Measurements from ENCODE around the gene ACTN2. TPM values are rescaled to one million over a fixed set of nuclear protein-coding genes. Genes with fewer than 3 reads are reported as not detected.

Gene ACTN2
- total RNA-seq, 6 donors from 2014 or later: 1.4 to 11.5 (median 2.3) TPM

- Histone ChIP-seq H3K27me3 (no peaks in the 10 kb centered on the region), H3K9me3 (no peaks in the 10 kb centered on the region), H3K4me1 (no peaks in the 10 kb centered on the region), H3K36me3 (no peaks in the 10 kb centered on the region), H3K27ac (no peak overlapping the region), H3K4me3 (no peak overlapping the region)
- TF ChIP-seq EP300 (IDR thresholded peaks at IDR 0.05) (no peak), POLR2AphosphoS5 (IDR thresholded peaks at IDR 0.05) (no peak), POLR2A (IDR thresholded peaks at IDR 0.05) (no peak), CTCF (IDR thresholded peaks at IDR 0.05) (no peak)
- ATAC-seq (ENCODE audit: low FRiP score in 2 of 2) (no peak), DNase-seq (no peak)
- 84 to 85% methylated on average over 12 to 14 of the region's 14 CpGs for WGBS, 2 donors
These were observed 67.7 kb downstream of the ACTN2 start for GRCh38 chr1:236753964-236754363.

GRCh38 chr1:236754525-236755210 lies 68.4 kb downstream of the ACTN2 start:
- Histone ChIP-seq H3K27ac (no peak overlapping the region), H3K36me3 (no peaks in the 10 kb centered on the region), H3K27me3 (no peaks in the 10 kb centered on the region), H3K4me1 (no peaks in the 10 kb centered on the region), H3K9me3 (no peaks in the 10 kb centered on the region), H3K4me3 (no peak overlapping the region)
- ATAC-seq (ENCODE audit: low FRiP score in 2 of 2) (no peak), DNase-seq (no peak)
- WGBS, 2 donors: 80 to 85% methylated on average over 17 to 18 of the region's 18 CpGs
- TF ChIP-seq EP300 (IDR thresholded peaks at IDR 0.05) (no peak), CTCF (IDR thresholded peaks at IDR 0.05) (no peak), POLR2AphosphoS5 (IDR thresholded peaks at IDR 0.05) (no peak), POLR2A (IDR thresholded peaks at IDR 0.05) (no peak)

- ATAC-seq (ENCODE audit: low FRiP score in 2 of 2) (no peak), DNase-seq (no peak)
- WGBS, 2 donors: 87 to 89% methylated on average over 2 of the region's 2 CpGs
- Histone ChIP-seq H3K9me3 (no peaks in the 10 kb centered on the region), H3K4me3 (no peak overlapping the region), H3K27ac (no peak overlapping the region), H3K36me3 (no peaks in the 10 kb centered on the region), H3K27me3 (no peaks in the 10 kb centered on the region), H3K4me1 (no peaks in the 10 kb centered on the region)
- TF ChIP-seq EP300 (IDR thresholded peaks at IDR 0.05) (no peak), CTCF (IDR thresholded peaks at IDR 0.05) (no peak), POLR2A (IDR thresholded peaks at IDR 0.05) (no peak), POLR2AphosphoS5 (IDR thresholded peaks at IDR 0.05) (no peak)
These were observed 71.3 kb downstream of the ACTN2 start for GRCh38 chr1:236757640-236758039.

- DNase-seq: no peak
- peak in 1 of 2 donors; percentile 56 for ATAC-seq (ENCODE audit: low FRiP score in 2 of 2)
- 49 to 54% methylated on average over 3 of the region's 3 CpGs for WGBS, 2 donors
These were observed 73.1 kb downstream of the ACTN2 start for GRCh38 chr1:236759252-236759859.

More at GRCh38 chr1:236759252-236759859, 73.1 kb downstream of the ACTN2 start:
- Histone ChIP-seq H3K9me3 (no peaks in the 10 kb centered on the region), H3K4me3 (no peak overlapping the region), H3K4me1 (no peaks in the 10 kb centered on the region), H3K27ac (no peak overlapping the region), H3K27me3 (no peaks in the 10 kb centered on the region), H3K36me3 (no peaks in the 10 kb centered on the region)
- no peak for TF ChIP-seq EP300 (IDR thresholded peaks at IDR 0.05)
- TF ChIP-seq CTCF (IDR thresholded peaks at IDR 0.05): peak; percentile 32 to 58 (median 50)
